H1 (cell line): ENCODE measurements around the gene COL4A2. TPM values are rescaled to one million over a fixed set of nuclear protein-coding genes. Genes with fewer than 3 reads are reported as not detected.

Experiments used
- CHD7 ChIP-seq: fragments of 300-600 bp; sonication (generic); IDR thresholded peaks from 2 replicates; pipeline ENCODE4 v1.7.1; 2012; ENCODE audit warnings: low read length, moderate library complexity, mild to moderate bottlenecking, inconsistent platforms; ENCODE audit not compliant: insufficient replicate concordance
- FOSL1 ChIP-seq: IDR thresholded peaks from 2 replicates; pipeline ENCODE4 v1.6.1; 2011; ENCODE audit warnings: mild to moderate bottlenecking, low read depth, low read length, moderate library complexity; ENCODE audit not compliant: insufficient read depth
- JUN ChIP-seq: IDR thresholded peaks from 2 replicates; pipeline ENCODE4 v1.6.1; 2011; ENCODE audit warnings: low read depth, mild to moderate bottlenecking, improper control_type of control experiment, low read length
- MAFK ChIP-seq: IDR thresholded peaks from 2 replicates; pipeline ENCODE4 v1.6.1; 2012; ENCODE audit warnings: low read depth, mild to moderate bottlenecking, improper control_type of control experiment, low read length
- POLR2A ChIP-seq, 2 experiments: IDR thresholded peaks; 1 replicate in 1 of 2; 2 replicates in 1 of 2; pipeline ENCODE4 v1.6.1; 2011; ENCODE audit warnings: low read depth in 2 of 2, low read length in 2 of 2, mild to moderate bottlenecking in 2 of 2; ENCODE audit errors: control extremely low read depth in 1 of 2
- SRF ChIP-seq: IDR thresholded peaks from 2 replicates; pipeline ENCODE4 v1.6.1; 2011; ENCODE audit warnings: mild to moderate bottlenecking, low read depth, low read length, moderate library complexity
- TBP ChIP-seq: IDR thresholded peaks from 2 replicates; pipeline ENCODE4 v1.6.1; 2011; ENCODE audit warnings: low read depth, low read length, improper control_type of control experiment
- TEAD4 ChIP-seq: IDR thresholded peaks from 2 replicates; pipeline ENCODE4 v1.6.1; 2012; ENCODE audit warnings: low read depth, low read length, inconsistent platforms, mixed read lengths
- polyA plus RNA-seq, 7 experiments: library from polyadenylated mRNA; depleted of rRNA in 3 of 7; stranded (reverse) in 5 of 7; unstranded in 2 of 7; fragments of >200 nt in 5 of 7; fragments of 200-250 nt in 2 of 7; gene quantifications; 1 replicate in 5 of 7; 2 replicates in 1 of 7; 4 replicates in 1 of 7; pipeline versions ENCODE4 v1.2.1 to v1.2.3, GENCODE V29; 2011 to 2013; ENCODE audit warnings: missing spikeins in 2 of 7, mixed read lengths in 2 of 7
- total RNA-seq: library from RNA; stranded (reverse); fragmentation: NEBNext Ultra II Directional; extraction: Animal tissue kit (Norgen Biotek cat#: 25700); gene quantifications from 2 replicates; pipeline ENCODE4 v1.2.1, GENCODE V29; 2021
- TF ChIP-seq, protein P1 (sequence below), 3 experiments: IDR thresholded peaks; 1 replicate in 2 of 3; 2 replicates in 1 of 3; pipeline versions ENCODE4 v1.5.1 to v1.6.1; 2011; ENCODE audit warnings: low read length in 3 of 3, mild to moderate bottlenecking in 3 of 3, inconsistent platforms in 2 of 3, low read depth in 1 of 3, moderate library complexity in 1 of 3; ENCODE audit not compliant: insufficient read depth in 1 of 3; ENCODE audit errors: control extremely low read depth in 1 of 3

Gene COL4A2
- total and polyA plus RNA-seq, 2 of the 8 experiments (the other 6 are each of a cell fraction or from before 2014, with no cell fraction given): 80.4 to 87.3 TPM

GRCh38 chr13:110265341-110265681 lies 41.8 kb upstream of the COL4A2 start (continued):
- no peak for TF ChIP-seq CHD7
- TF ChIP-seq, protein P1, sequence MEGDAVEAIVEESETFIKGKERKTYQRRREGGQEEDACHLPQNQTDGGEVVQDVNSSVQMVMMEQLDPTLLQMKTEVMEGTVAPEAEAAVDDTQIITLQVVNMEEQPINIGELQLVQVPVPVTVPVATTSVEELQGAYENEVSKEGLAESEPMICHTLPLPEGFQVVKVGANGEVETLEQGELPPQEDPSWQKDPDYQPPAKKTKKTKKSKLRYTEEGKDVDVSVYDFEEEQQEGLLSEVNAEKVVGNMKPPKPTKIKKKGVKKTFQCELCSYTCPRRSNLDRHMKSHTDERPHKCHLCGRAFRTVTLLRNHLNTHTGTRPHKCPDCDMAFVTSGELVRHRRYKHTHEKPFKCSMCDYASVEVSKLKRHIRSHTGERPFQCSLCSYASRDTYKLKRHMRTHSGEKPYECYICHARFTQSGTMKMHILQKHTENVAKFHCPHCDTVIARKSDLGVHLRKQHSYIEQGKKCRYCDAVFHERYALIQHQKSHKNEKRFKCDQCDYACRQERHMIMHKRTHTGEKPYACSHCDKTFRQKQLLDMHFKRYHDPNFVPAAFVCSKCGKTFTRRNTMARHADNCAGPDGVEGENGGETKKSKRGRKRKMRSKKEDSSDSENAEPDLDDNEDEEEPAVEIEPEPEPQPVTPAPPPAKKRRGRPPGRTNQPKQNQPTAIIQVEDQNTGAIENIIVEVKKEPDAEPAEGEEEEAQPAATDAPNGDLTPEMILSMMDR (IDR thresholded peaks at IDR 0.05; ENCODE audit: control extremely low read depth in 1 of 3, insufficient read depth in 1 of 3, low read depth in 1 of 3, low read length in 3 of 3): no peak
- no peak for TF ChIP-seq SRF
- TF ChIP-seq MAFK: no peak
- TF ChIP-seq JUN: no peak
- TF ChIP-seq TBP: no peak
- TF ChIP-seq FOSL1: no peak
- no peak for TF ChIP-seq POLR2A (IDR thresholded peaks at IDR 0.05; ENCODE audit: control extremely low read depth in 1 of 2, low read depth in 2 of 2, low read length in 2 of 2)
- TF ChIP-seq TEAD4: no peak
